ENCODE data around the gene SPNS1. TPM values are rescaled to one million over a fixed set of nuclear protein-coding genes. Genes with fewer than 3 reads are reported as not detected.

The SPNS1 gene
- total and polyA plus RNA-seq, 2 donors (not counting 1 experiment from before 2014, with no cell fraction given) = 36.4 to 47.6 TPM

DNA sequence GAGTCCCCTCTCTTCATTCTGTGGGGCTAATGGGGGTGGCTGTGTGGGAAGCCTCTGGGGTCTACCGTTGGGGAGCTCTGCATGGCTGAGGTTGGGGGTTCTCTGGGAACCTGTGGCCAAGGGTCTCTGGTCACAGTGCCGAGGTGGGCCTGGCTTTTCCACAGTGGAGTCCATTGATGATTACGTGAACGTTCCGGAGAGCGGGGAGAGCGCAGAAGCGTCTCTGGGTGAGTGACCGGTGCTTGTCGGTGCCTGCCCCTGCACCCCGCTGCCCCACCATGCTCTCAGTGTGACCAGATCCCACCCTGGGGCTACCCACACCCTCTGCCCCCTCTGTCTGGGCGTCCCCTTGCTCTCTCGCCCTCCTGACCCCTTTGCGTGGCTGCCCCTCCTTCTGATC is 14.8 kb downstream of the SPNS1 start:
- H3K4me3 ChIP-seq (ENCODE audit: control extremely low read depth in 1 of 5, extremely low read depth in 1 of 5, insufficient read depth in 1 of 5, low read depth in 2 of 5, low read length in 4 of 5) = no peak overlapping the region
- peaks cover 3% of the 10 kb centered on the region for H3K79me2 ChIP-seq (ENCODE audit: control insufficient read depth, insufficient read depth, low read length)
- peaks cover 19% of the 10 kb centered on the region for H4K20me1 ChIP-seq (ENCODE audit: control insufficient read depth, insufficient read depth, low read length, poor library complexity, severe bottlenecking)
- no peak for TF ChIP-seq EZH2 (IDR thresholded peaks at IDR 0.05; ENCODE audit: borderline replicate concordance, insufficient read depth, low read depth, low read length, poor library complexity, severe bottlenecking)
- TF ChIP-seq, protein P1, sequence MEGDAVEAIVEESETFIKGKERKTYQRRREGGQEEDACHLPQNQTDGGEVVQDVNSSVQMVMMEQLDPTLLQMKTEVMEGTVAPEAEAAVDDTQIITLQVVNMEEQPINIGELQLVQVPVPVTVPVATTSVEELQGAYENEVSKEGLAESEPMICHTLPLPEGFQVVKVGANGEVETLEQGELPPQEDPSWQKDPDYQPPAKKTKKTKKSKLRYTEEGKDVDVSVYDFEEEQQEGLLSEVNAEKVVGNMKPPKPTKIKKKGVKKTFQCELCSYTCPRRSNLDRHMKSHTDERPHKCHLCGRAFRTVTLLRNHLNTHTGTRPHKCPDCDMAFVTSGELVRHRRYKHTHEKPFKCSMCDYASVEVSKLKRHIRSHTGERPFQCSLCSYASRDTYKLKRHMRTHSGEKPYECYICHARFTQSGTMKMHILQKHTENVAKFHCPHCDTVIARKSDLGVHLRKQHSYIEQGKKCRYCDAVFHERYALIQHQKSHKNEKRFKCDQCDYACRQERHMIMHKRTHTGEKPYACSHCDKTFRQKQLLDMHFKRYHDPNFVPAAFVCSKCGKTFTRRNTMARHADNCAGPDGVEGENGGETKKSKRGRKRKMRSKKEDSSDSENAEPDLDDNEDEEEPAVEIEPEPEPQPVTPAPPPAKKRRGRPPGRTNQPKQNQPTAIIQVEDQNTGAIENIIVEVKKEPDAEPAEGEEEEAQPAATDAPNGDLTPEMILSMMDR (IDR thresholded peaks at IDR 0.05) = no peak
- peaks cover 0 to 6% (median 0%) of the 10 kb centered on the region in 4 experiments for H3K27me3 ChIP-seq (replicated peaks in 1 of 4; ENCODE audit: control extremely low read depth in 1 of 4, control insufficient read depth in 3 of 4, insufficient read depth in 4 of 4, low read length in 3 of 4)
- H3K9me3 Mint-ChIP-seq (ENCODE audit: insufficient read depth) = peaks cover 6% of the 10 kb centered on the region
- H3K4me1 ChIP-seq (ENCODE audit: control insufficient read depth in 2 of 2, insufficient read depth in 2 of 2, low read length in 2 of 2) = peaks cover 12 to 15% of the 10 kb centered on the region in 2 donors
- POLR2A ChIA-PET = no interaction called here
- no peak overlapping the region for H3K4me2 ChIP-seq (replicated peaks; ENCODE audit: low read depth, low read length, poor library complexity, severe bottlenecking)
- DNase-seq = no peak
- 97% methylated on average over 14 of the region's 14 CpGs for WGBS (ENCODE audit: insufficient coverage)
- H3K4me1 Mint-ChIP-seq = peaks cover 10% of the 10 kb centered on the region
- H3K9me3 ChIP-seq (ENCODE audit: control extremely low read depth in 1 of 3, control insufficient read depth in 2 of 3, insufficient read depth in 1 of 3, low read length in 2 of 3) = peaks cover 0 to 18% (median 8%) of the 10 kb centered on the region in 3 donors
- no peak overlapping the region for H3K27ac Mint-ChIP-seq
- ATAC-seq (ENCODE audit: low read depth) = no peak
- H3K4me3 Mint-ChIP-seq = no peak overlapping the region
- CTCF ChIA-PET = interaction anchor here (0.9 kb wide), 1 partner anchor 11 kb away, joined by 3 read pairs; no protein-coding TSS in a partner anchor
- H3K9ac ChIP-seq (ENCODE audit: low read length) = no peak overlapping the region
- no peak overlapping the region for H3K27ac ChIP-seq (ENCODE audit: low read length in 2 of 2)
- intact Hi-C loops (cut with micrococcal nuclease) = no loop called here
- H3K27me3 Mint-ChIP-seq = peaks cover 3% of the 10 kb centered on the region
- no peak overlapping the region for H2AFZ ChIP-seq (ENCODE audit: insufficient read depth, low read depth, low read length, poor library complexity, severe bottlenecking)
- H3K36me3 ChIP-seq (replicated peaks in 1 of 2; ENCODE audit: control extremely low read depth in 1 of 2, control insufficient read depth in 1 of 2, extremely low read depth in 1 of 2, insufficient read depth in 2 of 2, low read length in 1 of 2) = peaks cover 0 to 18% of the 10 kb centered on the region in 2 experiments

DNA sequence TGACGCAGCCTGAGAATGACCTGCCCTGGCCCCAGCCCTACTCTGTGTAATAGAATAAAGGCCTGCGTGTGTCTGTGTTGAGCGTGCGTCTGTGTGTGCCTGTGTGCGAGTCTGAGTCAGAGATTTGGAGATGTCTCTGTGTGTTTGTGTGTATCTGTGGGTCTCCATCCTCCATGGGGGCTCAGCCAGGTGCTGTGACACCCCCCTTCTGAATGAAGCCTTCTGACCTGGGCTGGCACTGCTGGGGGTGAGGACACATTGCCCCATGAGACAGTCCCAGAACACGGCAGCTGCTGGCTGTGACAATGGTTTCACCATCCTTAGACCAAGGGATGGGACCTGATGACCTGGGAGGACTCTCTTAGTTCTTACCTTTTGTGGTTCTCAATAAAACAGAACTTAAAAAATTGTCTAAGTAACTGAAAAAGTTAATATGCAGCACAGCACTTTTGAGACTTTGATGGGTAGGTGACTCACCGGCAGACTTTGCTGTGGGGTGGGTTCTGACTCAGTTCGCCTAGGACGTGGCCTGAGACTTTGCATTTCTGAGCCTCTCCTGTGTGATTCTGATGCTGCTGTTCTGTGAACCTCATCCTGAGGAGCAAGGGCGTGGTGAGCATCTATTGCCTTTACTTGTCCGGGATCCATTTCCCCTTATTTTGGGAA is 15.9 kb downstream of the SPNS1 start:
- POLR2A ChIA-PET = no interaction called here
- Mint-ChIP-seq H3K27ac (no peak overlapping the region), H3K4me1 (peaks cover 4% of the 10 kb centered on the region), H3K9me3 (ENCODE audit: insufficient read depth) (peaks cover 6% of the 10 kb centered on the region), H3K4me3 (no peak overlapping the region), H3K27me3 (peaks cover 3% of the 10 kb centered on the region)
- Histone ChIP-seq H2AFZ (ENCODE audit: insufficient read depth, low read depth, low read length, poor library complexity, severe bottlenecking) (no peak overlapping the region), H3K4me3 (ENCODE audit: control extremely low read depth in 1 of 5, extremely low read depth in 1 of 5, insufficient read depth in 1 of 5, low read depth in 2 of 5, low read length in 4 of 5) (no peak overlapping the region), H3K4me1 (ENCODE audit: control insufficient read depth in 2 of 2, insufficient read depth in 2 of 2, low read length in 2 of 2) (peaks cover 3 to 4% of the 10 kb centered on the region in 2 donors), H3K79me2 (ENCODE audit: control insufficient read depth, insufficient read depth, low read length) (peaks cover 3% of the 10 kb centered on the region), H3K4me2 (replicated peaks; ENCODE audit: low read depth, low read length, poor library complexity, severe bottlenecking) (no peak overlapping the region), H3K9ac (ENCODE audit: low read length) (no peak overlapping the region), H4K20me1 (ENCODE audit: control insufficient read depth, insufficient read depth, low read length, poor library complexity, severe bottlenecking) (peaks cover 9% of the 10 kb centered on the region), H3K27me3 (replicated peaks in 1 of 4; ENCODE audit: control extremely low read depth in 1 of 4, control insufficient read depth in 3 of 4, insufficient read depth in 4 of 4, low read length in 3 of 4) (peaks cover 0 to 1% (median 0%) of the 10 kb centered on the region in 4 experiments), H3K9me3 (ENCODE audit: control extremely low read depth in 1 of 3, control insufficient read depth in 2 of 3, insufficient read depth in 1 of 3, low read length in 2 of 3) (peaks cover 0 to 18% (median 8%) of the 10 kb centered on the region in 3 donors), H3K27ac (ENCODE audit: low read length in 2 of 2) (no peak overlapping the region), H3K36me3 (replicated peaks in 1 of 2; ENCODE audit: control extremely low read depth in 1 of 2, control insufficient read depth in 1 of 2, extremely low read depth in 1 of 2, insufficient read depth in 2 of 2, low read length in 1 of 2) (peaks cover 0 to 16% of the 10 kb centered on the region in 2 experiments)
- CTCF ChIA-PET = no interaction called here
- no peak for ATAC-seq (ENCODE audit: low read depth)
- intact Hi-C loops (cut with micrococcal nuclease) = no loop called here
- TF ChIP-seq, protein P1 (IDR thresholded peaks at IDR 0.05) = no peak
- no peak for TF ChIP-seq EZH2 (IDR thresholded peaks at IDR 0.05; ENCODE audit: borderline replicate concordance, insufficient read depth, low read depth, low read length, poor library complexity, severe bottlenecking)
- no peak for DNase-seq
- 92% methylated on average over 8 of the region's 11 CpGs for WGBS (ENCODE audit: insufficient coverage)
